Stimulated activated CD8-positive, alpha-beta memory T cell treated with anti-CD3 and anti-CD28 coated beads, Interleukin-4, amount 100 ng/mL, for 24 hours (primary cell): ENCODE measurements around the gene CCDC106.

ENCODE experiments used
- DNase-seq: peaks from one replicate; pipeline ENCODE4 v3.0.0-alpha.2; 2020; ENCODE audit warnings: low read depth

Gene CCDC106

DNA sequence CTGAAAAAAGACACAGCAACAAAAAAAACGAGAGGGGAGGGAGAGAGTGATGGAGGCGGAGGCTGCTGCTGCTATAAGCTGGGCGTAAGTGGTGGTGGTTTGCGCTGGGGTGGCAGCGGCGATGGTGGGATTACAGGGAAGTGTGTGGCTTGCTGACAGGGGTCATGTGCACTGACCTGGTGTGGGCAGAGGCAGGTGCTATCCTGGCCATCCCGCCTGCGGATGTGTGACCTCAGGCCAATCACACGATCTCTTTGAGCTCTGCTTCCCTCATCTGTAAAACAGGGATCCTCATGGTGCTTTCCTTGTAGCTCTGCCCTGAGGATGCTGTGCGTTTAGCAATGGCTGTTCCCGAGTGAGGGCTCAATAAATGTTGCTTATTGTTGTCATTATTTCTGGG lies 10.5 kb upstream of the CCDC106 start:
- DNase-seq: no peak

GRCh38 chr19:55638864-55639359 lies 9.1 kb upstream of the CCDC106 start:
- peak; percentile 40 for DNase-seq

DNA sequence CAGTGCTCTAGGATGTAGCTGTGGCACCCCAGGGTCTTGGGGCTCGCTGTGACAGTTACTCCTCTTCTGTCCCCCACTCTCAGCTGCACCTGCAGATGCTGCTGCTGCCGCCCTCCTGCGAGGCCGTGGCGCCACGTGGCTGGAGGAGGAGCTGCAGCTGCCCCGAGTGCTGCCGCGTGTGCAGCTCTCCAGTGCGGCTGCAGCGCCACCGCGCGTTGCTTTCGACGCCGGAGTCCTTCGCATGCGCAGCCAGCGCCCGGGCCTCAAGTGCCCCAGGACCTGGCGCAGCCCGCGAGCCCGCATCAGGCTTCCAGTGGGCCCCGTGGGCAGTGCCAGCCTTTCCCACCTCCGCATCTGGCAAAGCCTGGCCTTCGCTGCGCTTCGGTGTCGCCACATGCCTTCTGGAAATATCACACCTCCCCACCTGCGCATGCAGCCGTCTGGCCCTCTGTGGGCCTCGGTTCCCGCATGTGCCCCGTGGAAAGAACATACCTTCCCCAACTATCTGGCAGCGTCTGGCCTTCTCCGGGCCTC lies 7.9 kb upstream of the CCDC106 start:
- DNase-seq: peak; percentile 51

DNA sequence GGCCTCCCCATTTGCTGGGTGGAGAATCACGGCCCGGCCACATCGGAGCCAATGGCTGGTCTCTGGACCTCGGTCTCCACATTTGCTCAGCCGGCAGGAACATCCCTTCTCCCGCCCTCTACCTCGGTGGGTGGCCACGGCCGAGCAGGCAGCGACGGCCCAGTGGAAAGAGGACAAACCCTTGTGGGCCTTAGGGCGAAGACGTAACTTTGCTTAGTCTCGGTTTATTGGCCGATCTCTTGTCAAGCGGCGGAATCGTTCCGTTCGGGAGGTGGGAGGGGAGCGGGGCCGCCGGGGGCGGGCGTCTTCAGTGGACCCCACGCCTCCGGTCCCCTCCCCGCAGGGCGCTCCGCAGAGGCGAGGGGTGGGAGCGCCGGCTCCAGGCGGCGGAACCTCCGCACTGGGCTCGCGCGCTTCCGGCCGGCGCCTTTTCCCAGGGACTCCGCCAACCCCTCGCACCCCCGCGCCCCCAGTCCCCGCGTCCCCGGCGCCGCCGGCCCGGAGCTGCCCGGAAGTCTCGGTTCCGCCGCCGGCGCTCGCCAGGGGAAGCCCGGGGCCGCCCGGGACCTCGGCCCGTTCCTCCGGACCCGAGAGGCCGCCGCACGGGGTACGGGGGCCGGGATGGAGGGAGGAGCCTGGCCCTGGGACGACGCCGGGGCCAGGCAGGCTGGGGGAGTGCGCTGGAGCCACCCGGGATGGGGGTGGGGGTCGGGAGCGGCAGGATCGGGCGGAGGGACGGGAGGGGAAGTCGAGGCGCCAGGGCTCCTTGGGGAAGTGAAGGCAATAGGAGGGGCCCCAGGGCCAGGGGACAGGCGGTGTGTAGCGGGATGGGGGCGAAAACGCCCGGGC lies 7.2 kb upstream of the CCDC106 start, which contains the start of gene ZNF580:
TSS of gene ZNF580 (plus strand) at position 426 of the 849 bp plus-strand sequence. CDS start 1,507 bp downstream, outside the sequence.
- peak; percentile 53 for DNase-seq

- no peak for DNase-seq
These were observed 6.4 kb upstream of the CCDC106 start for GRCh38 chr19:55641426-55642152.

- no peak for DNase-seq
These were observed 5.6 kb upstream of the CCDC106 start for GRCh38 chr19:55642153-55643002.

- peak; percentile 69 for DNase-seq
These were observed 4.8 kb upstream of the CCDC106 start, which contains the start of gene ZNF581 for GRCh38 chr19:55643003-55643886. TSS of gene ZNF581 (plus strand) at chr19:55643649. CDS start at chr19:55644572, 923 bp downstream.

DNA sequence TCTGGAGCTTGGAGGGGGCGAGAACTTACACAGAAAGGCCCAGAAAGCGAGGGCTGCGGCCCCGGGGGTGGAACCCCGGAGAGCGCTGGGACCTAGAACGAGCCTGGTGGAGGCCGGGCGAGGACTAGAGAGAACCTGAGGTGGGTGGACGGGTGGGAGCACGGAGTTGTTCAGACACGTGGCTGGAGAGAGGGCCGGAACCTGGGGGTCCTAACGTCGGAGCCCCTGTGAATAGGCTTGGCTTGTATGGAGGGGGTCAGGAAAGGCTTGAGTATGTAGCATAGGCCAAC lies 4.2 kb upstream of the CCDC106 start:
- no peak for DNase-seq

- DNase-seq: no peak
These were observed 3.7 kb upstream of the CCDC106 start for GRCh38 chr19:55644191-55644833.

DNA sequence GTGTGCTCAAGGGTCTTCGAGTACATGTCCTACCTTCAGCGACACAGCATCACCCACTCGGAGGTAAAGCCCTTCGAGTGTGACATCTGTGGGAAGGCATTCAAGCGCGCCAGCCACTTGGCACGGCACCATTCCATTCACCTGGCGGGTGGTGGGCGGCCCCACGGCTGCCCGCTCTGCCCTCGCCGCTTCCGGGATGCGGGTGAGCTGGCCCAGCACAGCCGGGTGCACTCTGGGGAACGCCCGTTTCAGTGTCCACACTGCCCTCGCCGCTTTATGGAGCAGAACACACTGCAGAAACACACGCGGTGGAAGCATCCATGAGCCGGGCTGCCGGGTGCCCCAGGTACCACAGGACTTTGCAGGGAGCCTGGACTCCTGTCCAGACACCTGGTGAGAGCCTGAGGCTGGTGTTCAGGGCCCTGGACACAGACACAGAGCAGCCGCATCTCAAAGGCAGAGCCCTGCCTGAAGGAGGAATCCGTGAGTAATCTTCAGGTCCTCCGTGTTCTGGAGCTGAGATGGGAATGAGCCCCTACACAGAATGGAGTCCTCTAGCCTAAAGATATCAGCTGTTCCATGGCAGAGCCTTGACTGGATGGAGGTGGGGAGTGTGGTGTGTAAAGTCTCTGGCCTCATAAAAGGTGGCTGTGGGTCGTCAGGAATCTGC lies 3.0 kb upstream of the CCDC106 start:
- no peak for DNase-seq

DNA sequence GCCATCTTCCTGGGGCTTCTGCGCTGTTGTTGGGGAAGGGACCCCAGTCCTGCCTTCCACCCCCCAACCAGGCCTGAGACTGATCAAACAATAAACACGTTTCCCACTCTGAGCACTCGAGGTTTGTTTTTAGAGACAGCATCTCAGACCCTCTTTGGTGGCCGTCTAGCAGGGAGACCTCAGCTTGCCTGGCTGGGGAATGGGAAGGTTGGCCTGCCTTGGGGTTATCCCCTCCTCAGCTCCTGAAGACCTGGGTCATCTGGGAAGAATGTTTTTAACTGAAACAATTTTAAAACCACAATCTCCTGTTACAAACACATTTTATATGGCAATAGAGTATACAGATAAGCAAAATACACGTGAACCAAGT lies 2.5 kb upstream of the CCDC106 start:
- DNase-seq: no peak

DNA sequence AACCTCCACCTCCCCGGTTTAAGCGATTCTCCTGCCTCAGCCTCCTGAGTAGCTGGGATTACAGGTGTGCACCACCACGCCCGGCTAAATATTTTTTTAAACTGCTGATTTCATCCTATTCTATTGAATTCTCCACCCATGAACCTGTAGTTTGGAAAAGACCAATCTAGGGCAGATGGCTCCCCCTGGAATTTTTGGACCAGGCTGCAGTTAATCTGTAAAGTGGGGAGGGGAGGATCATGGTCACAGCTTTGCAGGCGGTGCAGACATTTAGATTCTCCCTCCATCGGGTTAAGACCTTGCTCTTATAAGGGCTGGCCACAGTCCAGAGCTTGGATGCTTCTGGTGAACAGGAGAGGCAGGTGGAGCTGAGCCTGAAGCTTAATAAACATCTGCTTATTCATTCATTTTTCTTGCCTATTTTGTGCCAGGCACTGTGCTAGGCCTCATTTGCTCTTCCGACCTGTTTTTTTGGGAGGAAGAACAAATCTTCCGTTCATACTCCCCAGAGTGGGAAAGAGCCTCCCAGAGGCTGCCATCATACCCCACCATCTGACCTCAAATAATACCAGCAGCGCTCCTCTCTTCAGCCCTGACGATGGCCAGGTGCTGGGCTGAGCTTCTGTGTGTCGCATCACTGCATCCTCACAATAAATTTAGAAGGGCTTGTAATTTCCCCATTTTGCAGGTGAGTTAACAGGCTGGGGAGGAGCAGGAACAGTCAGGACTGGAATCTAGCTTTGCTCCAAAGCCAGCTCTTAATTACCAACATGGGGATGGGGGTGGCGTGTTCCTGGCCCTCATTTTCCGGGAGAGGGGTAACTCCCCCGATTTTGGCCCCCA lies 902 bp upstream of the CCDC106 start:
- DNase-seq: no peak

DNA sequence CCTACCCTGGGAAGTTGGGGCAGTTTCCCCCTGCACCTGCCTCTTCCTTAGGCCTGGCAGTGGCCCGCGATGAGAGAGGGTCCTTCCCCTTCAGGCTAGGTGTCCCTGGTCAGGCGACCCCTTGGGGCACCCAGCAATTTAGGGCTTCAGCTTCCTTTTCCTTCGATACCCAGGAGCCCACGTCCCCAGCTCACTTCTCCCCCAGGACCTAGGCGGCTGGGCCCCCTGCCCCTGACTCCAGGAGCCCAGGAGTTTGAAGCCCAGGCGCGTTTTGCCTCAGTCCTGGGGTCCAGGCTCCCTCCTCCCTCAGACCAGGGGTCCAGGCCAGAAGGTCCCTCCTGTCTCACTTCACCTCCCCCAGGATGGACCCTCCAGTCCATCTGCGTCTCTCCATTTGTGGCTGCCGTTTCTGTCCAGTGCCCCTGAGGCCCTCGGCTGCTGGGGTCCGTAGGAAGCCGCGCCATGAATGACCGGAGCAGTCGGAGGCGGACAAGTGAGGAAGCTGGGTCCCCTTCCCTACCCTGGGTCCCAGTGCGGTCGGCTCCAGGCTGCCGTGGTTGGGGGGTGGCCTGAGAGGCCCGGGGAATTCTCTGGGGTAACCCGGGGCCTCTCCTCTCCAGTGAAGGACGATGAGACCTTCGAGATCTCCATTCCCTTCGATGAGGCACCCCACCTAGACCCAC lies 714 bp downstream of the CCDC106 start:
- no peak for DNase-seq

DNA sequence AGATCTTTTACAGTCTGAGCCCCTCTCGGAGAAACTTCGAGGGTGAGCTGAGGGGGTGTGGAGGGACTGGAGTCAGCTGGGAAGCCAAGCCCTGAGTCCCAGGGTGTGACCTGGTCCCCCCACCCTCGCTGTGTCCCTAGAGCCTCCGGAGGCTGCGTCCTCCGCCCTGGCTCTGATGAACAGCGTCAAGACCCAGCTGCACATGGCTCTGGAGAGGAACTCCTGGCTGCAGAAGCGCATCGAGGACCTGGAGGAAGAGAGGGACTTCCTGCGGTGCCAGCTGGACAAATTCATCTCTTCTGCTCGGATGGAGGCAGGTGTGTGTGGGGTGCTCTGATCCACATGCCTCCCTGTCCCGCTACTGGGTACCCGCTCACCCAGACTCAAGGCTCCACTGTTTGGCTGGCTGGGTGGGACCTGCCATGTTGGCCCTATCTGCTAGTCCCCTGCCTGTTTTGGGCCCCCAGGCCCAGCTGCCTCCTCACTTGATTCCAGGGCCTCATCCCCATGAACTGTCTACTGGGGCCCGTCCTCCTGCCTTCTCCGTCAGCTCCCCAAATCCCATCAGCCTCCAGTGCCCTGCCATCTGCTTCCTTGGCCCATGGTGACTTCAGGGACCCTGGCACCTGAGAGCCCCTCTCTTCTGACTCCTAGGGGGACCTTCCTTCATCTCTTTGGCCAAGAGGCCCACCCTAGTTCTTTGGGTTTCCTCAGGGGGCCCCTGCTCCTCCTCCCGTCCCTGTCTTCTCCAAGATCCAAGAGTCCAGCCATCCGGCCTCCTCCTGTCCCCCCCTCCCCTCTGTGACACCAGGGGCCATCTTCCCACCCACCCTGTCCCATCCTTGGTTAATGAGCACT lies 1.5 kb downstream of the CCDC106 start:
- no peak for DNase-seq

GRCh38 chr19:55650126-55650557 lies 2.1 kb downstream of the CCDC106 start:
- no peak for DNase-seq

DNA sequence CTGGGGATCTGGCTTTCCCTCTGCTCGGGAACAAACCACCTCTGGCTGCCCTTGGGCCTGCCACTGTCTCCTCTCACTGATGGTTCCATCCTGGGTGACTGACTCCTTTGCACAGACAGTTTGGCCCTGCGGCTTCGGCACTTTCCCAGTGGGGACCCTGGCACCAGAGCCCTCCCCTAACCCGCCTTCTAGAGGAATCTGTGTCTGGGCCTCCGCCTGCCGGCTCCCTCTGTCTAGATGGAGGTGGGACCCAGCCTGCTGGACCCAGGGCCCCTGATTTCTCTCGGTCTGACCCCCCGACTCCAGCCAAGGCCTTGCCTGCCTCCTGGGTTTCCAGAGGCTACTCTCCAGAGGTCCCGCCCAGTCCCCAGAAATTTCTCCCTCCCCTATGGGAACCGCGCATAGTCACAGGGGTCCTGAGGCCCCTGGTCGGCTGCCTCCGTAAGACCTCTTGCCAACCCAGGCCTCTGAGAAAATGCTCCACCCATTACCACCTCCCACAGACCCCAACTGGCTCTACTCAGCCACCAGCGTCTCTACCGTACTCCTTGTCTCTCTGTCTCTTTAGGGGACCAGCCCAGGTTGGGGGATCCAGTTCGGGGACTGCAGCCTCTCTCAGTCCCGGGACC lies 2.7 kb downstream of the CCDC106 start:
- no peak for DNase-seq

DNA sequence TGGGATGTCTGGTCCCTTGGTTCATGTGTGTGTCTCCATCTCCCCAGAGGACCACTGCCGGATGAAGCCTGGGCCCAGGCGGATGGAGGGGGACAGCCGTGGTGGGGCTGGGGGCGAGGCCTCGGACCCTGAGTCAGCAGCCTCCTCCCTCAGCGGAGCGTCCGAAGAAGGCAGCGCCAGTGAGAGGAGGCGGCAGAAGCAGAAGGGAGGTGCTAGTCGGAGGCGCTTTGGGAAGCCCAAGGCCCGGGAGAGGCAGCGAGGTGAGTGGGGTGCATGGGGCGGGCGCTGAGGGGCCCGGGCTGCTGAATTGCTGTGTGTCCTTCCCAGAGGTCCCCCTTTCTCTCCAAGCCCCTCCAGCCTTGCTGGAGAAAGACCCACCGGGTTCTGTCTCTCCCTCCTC lies 3.2 kb downstream of the CCDC106 start:
- DNase-seq: no peak
